Measurements from ENCODE around the gene KLHL22.

DNA sequence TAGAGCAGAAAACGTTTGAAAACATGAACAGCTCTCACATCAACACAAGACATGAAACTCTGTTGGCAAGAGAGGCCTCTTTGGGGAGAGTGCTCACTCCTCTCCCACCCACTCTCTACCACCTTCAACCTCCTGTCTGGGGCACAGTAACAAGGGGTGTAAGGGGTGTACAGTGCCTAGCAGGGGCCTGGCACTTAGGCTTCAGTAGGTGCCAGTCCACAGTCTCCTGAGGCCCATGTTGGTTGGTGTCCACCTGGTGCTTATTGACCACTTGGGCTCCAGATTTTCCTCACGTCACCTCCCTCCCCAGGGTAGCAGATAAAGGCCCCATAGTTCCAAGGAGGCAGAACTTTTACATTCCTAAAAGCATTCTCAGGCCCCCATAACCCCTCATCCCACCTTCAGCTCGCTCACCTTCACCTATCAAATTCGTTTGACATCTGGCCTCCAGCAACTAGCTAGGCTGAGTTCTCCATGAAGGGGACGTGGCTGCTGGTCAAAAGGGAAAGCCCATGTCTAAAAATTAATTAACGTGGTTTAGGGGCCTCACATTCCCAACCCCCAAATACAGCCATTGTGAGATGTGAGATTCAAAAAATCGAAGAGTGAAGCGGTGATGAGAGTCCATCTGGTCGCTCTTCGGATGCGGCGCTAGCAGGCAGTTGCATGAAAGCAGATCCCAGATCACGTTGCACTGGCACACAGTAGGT, 11.1 kb upstream of the KLHL22 start:
- TF ChIP-seq, protein P1, sequence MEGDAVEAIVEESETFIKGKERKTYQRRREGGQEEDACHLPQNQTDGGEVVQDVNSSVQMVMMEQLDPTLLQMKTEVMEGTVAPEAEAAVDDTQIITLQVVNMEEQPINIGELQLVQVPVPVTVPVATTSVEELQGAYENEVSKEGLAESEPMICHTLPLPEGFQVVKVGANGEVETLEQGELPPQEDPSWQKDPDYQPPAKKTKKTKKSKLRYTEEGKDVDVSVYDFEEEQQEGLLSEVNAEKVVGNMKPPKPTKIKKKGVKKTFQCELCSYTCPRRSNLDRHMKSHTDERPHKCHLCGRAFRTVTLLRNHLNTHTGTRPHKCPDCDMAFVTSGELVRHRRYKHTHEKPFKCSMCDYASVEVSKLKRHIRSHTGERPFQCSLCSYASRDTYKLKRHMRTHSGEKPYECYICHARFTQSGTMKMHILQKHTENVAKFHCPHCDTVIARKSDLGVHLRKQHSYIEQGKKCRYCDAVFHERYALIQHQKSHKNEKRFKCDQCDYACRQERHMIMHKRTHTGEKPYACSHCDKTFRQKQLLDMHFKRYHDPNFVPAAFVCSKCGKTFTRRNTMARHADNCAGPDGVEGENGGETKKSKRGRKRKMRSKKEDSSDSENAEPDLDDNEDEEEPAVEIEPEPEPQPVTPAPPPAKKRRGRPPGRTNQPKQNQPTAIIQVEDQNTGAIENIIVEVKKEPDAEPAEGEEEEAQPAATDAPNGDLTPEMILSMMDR (IDR thresholded peaks at IDR 0.05): no peak
- no peak for TF ChIP-seq POLR2A (IDR thresholded peaks at IDR 0.05)
